ENCODE data around the gene HINFP.

DNA sequence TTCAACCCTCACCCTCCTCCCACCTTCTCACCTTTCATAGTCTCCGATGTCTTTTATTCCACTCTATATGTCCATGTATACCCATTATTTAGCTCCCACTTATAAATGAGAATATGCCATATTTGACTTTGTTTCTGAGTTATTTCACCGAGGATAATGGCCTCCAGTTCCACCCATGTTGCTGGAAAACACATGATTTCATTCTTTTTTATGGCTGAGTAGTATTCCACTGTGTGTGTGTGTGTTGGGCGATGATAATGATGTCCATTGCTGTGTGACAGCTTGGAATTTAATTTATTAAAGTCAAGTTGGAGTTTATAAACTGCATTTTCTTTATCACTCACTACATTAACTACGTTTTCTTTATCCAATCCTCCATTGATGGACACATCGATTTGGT is 3.2 kb upstream of the HINFP start:
- TF ChIP-seq POLR2A (IDR thresholded peaks at IDR 0.05): no peak
- TF ChIP-seq, protein P1, sequence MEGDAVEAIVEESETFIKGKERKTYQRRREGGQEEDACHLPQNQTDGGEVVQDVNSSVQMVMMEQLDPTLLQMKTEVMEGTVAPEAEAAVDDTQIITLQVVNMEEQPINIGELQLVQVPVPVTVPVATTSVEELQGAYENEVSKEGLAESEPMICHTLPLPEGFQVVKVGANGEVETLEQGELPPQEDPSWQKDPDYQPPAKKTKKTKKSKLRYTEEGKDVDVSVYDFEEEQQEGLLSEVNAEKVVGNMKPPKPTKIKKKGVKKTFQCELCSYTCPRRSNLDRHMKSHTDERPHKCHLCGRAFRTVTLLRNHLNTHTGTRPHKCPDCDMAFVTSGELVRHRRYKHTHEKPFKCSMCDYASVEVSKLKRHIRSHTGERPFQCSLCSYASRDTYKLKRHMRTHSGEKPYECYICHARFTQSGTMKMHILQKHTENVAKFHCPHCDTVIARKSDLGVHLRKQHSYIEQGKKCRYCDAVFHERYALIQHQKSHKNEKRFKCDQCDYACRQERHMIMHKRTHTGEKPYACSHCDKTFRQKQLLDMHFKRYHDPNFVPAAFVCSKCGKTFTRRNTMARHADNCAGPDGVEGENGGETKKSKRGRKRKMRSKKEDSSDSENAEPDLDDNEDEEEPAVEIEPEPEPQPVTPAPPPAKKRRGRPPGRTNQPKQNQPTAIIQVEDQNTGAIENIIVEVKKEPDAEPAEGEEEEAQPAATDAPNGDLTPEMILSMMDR (IDR thresholded peaks at IDR 0.05): no peak
